ENCODE data around the gene ABCG2.

ABCG2 gene

DNA sequence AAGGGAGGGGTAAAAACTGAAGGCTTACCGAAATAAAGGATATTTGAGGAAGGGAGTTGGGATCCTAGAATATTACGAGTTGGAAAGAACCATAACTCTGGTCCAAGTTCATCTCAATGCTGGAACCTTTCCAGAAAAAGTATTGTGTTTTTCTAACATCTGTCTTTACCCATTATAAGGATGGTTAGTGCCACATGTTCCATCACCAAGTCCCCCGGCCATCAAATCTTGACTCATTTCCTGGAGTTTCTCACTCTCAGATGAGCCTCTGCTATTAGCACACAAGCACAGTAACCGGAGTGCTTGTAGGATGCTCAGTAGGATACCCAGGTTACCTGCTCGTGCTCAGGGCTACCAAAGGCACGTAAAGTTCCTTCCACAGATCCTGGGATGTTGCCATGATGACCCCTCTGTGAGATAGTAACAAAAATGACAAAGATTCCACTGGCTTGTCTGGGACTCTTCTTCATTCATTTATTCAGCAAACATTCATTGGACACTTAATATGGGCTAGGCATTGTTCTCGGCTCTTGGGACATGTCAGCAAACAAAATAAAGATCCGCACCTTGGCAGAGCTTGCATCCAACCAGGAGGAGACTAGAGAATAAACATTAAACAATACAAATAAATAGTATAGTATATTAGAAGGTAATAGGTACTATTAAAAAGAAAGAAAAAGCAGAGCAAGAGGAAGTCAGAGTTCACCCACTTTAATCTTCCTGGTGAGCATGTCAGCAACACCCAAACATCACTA is 114.7 kb downstream of the ABCG2 start:
- H3K4me1 Mint-ChIP-seq = no peaks in the 10 kb centered on the region
- H3K27ac Mint-ChIP-seq = no peak overlapping the region
- TF ChIP-seq, protein P1, sequence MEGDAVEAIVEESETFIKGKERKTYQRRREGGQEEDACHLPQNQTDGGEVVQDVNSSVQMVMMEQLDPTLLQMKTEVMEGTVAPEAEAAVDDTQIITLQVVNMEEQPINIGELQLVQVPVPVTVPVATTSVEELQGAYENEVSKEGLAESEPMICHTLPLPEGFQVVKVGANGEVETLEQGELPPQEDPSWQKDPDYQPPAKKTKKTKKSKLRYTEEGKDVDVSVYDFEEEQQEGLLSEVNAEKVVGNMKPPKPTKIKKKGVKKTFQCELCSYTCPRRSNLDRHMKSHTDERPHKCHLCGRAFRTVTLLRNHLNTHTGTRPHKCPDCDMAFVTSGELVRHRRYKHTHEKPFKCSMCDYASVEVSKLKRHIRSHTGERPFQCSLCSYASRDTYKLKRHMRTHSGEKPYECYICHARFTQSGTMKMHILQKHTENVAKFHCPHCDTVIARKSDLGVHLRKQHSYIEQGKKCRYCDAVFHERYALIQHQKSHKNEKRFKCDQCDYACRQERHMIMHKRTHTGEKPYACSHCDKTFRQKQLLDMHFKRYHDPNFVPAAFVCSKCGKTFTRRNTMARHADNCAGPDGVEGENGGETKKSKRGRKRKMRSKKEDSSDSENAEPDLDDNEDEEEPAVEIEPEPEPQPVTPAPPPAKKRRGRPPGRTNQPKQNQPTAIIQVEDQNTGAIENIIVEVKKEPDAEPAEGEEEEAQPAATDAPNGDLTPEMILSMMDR (IDR thresholded peaks at IDR 0.05; ENCODE audit: unreplicated experiment in 3 of 3) = no peak
- no peaks in the 10 kb centered on the region for H3K27me3 Mint-ChIP-seq (ENCODE audit: low read depth)
- no peaks in the 10 kb centered on the region for H3K9me3 Mint-ChIP-seq
- no peak overlapping the region for H3K4me3 Mint-ChIP-seq
- peaks cover 52% of the 10 kb centered on the region for H3K36me3 Mint-ChIP-seq (ENCODE audit: low read depth)

GRCh38 chr4:88043001-88043400 is 115.4 kb downstream of the ABCG2 start:
- Mint-ChIP-seq H3K36me3 (ENCODE audit: low read depth) (peaks cover 53% of the 10 kb centered on the region), H3K27me3 (ENCODE audit: low read depth) (no peaks in the 10 kb centered on the region), H3K9me3 (no peaks in the 10 kb centered on the region), H3K4me1 (no peaks in the 10 kb centered on the region), H3K4me3 (no peak overlapping the region), H3K27ac (no peak overlapping the region)
- TF ChIP-seq, protein P1 (IDR thresholded peaks at IDR 0.05; ENCODE audit: unreplicated experiment in 3 of 3) = no peak

DNA sequence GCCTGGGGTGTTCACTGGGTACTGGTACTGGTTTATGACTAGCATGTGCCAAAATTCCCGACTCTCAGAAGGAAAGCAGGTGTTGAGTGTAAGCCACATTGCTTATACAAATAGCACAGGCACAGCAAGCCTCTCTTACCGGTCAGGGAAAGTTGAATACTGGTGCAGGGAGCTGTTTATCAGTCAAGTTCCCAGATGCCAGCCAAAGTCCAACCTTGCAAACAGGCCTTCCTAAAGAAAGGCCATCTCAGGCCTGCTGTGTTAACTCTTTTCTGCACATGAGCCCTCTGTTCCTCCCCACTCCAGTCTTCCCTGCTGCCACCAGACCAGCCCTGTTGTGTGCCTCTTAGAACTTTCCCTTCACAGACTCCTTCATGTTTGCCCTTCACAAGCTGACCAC is 116.8 kb downstream of the ABCG2 start:
- H3K9me3 Mint-ChIP-seq = no peaks in the 10 kb centered on the region
- H3K4me1 Mint-ChIP-seq = no peaks in the 10 kb centered on the region
- H3K27me3 Mint-ChIP-seq (ENCODE audit: low read depth) = no peaks in the 10 kb centered on the region
- peaks cover 57% of the 10 kb centered on the region for H3K36me3 Mint-ChIP-seq (ENCODE audit: low read depth)
- no peak overlapping the region for H3K27ac Mint-ChIP-seq
- no peak overlapping the region for H3K4me3 Mint-ChIP-seq
- TF ChIP-seq, protein P1 (IDR thresholded peaks at IDR 0.05; ENCODE audit: unreplicated experiment in 3 of 3) = no peak

DNA sequence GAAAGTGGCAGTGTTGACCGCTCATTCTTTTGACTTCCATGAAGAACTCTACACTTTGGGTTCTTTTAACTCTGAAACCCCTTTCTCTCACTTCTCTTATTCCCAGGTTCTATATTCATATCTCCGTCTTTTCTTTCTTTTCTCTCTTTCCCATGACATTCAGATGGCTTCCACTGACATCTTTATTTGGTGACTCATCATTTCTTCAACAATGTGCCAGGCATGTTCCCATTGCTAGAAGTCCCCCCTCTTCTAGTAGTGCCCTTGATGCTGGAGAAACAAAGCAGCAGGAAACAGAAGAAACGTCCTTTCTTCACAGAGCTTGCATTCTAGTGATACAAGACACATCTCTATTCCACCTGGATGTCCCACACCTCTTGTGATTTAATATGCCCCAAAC is 117.7 kb downstream of the ABCG2 start:
- H3K4me1 Mint-ChIP-seq = no peaks in the 10 kb centered on the region
- H3K27ac Mint-ChIP-seq = no peak overlapping the region
- H3K36me3 Mint-ChIP-seq (ENCODE audit: low read depth) = peaks cover 58% of the 10 kb centered on the region
- TF ChIP-seq, protein P1 (IDR thresholded peaks at IDR 0.05; ENCODE audit: unreplicated experiment in 3 of 3) = no peak
- no peak overlapping the region for H3K4me3 Mint-ChIP-seq
- no peaks in the 10 kb centered on the region for H3K27me3 Mint-ChIP-seq (ENCODE audit: low read depth)
- no peaks in the 10 kb centered on the region for H3K9me3 Mint-ChIP-seq

Measured in nephron (organoid).